Neural progenitor cell (in vitro differentiated cells): ENCODE measurements around the gene NCKAP5. TPM values are rescaled to one million over a fixed set of nuclear protein-coding genes. Genes with fewer than 3 reads are reported as not detected.
A peak's percentile ranks its signal among the peaks of the same experiment; 100 is the strongest.

ENCODE experiments used
- DNase-seq: peaks from one replicate; pipeline ENCODE4 v3.0.0-alpha.2; 2016; ENCODE audit warnings: low spot score
- H2AFZ ChIP-seq: fragments of 200-600 bp; sonication (generic); replicated peaks from 2 replicates; pipeline ENCODE4 v1.6.1; 2016; ENCODE audit warnings: antibody characterized with exemption
- H3F3A ChIP-seq: fragments of 200-600 bp; sonication (generic); 2 replicates; pipeline ENCODE4 v1.6.1; 2016; ENCODE audit warnings: antibody characterized with exemption, low read depth
- H3K27ac ChIP-seq: fragments of 200-600 bp; sonication (generic); 2 replicates; pipeline ENCODE4 v1.5.1; 2016; ENCODE audit warnings: mild to moderate bottlenecking
- H3K27me3 ChIP-seq: fragments of 200-600 bp; sonication (generic); 2 replicates; pipeline ENCODE4 v1.6.1; 2016; ENCODE audit warnings: mild to moderate bottlenecking, moderate library complexity
- H3K36me3 ChIP-seq: fragments of 200-600 bp; sonication (generic); 2 replicates; pipeline ENCODE4 v1.5.1; 2016
- H3K4me1 ChIP-seq: fragments of 200-600 bp; sonication (generic); 2 replicates; pipeline ENCODE4 v1.6.1; 2016; ENCODE audit warnings: mixed run types
- H3K4me2 ChIP-seq: fragments of 200-600 bp; sonication (generic); 2 replicates; pipeline ENCODE4 v1.6.1; 2016
- H3K4me3 ChIP-seq: fragments of 200-600 bp; sonication (generic); 2 replicates; pipeline ENCODE4 v1.5.1; 2016
- H3K79me2 ChIP-seq: fragments of 200-600 bp; sonication (generic); 2 replicates; pipeline ENCODE4 v1.6.1; 2016; ENCODE audit warnings: low read depth
- H3K9ac ChIP-seq: fragments of 200-600 bp; sonication (generic); 2 replicates; pipeline ENCODE4 v1.6.1; 2016
- H3K9me3 ChIP-seq: fragments of 200-600 bp; sonication (generic); 2 replicates; pipeline ENCODE4 v1.5.1; 2016; ENCODE audit warnings: low read depth
- H4K20me1 ChIP-seq: fragments of 200-600 bp; sonication (generic); 2 replicates; pipeline ENCODE4 v1.6.1; 2016; ENCODE audit warnings: low read depth
- H3K27ac Mint-ChIP-seq: 3 replicates; pipeline ENCODE4 v1.8.0; 2021; ENCODE audit warnings: mixed read lengths
- H3K27me3 Mint-ChIP-seq: 2 replicates; pipeline ENCODE4 v1.8.0; 2022; ENCODE audit warnings: low read depth, mild to moderate bottlenecking, inconsistent platforms, moderate library complexity, mixed read lengths; ENCODE audit not compliant: insufficient read depth
- H3K36me3 Mint-ChIP-seq: 3 replicates; pipeline ENCODE4 v1.8.0; 2021; ENCODE audit warnings: mixed read lengths
- H3K4me1 Mint-ChIP-seq: 3 replicates; pipeline ENCODE4 v1.8.0; 2021; ENCODE audit warnings: mixed read lengths
- H3K4me3 Mint-ChIP-seq: 3 replicates; pipeline ENCODE4 v1.8.0; 2021; ENCODE audit warnings: mild to moderate bottlenecking, moderate library complexity, mixed read lengths
- H3K9me3 Mint-ChIP-seq: 3 replicates; pipeline ENCODE4 v1.8.0; 2020; ENCODE audit warnings: mixed read lengths
- CTCF ChIP-seq: fragments of 200-600 bp; sonication (generic); IDR thresholded peaks from 2 replicates; pipeline ENCODE4 v1.5.1; 2017; ENCODE audit warnings: antibody characterized with exemption, mild to moderate bottlenecking
- EZH2 ChIP-seq: fragments of 200-600 bp; sonication (generic); IDR thresholded peaks from 2 replicates; pipeline ENCODE4 v1.6.1; 2017; ENCODE audit warnings: antibody characterized with exemption, mild to moderate bottlenecking, moderate library complexity
- EZH2phosphoT487 ChIP-seq: fragments of 200-600 bp; sonication (generic); IDR thresholded peaks from 2 replicates; pipeline ENCODE4 v1.6.1; 2017; ENCODE audit warnings: antibody characterized with exemption
- total RNA-seq: library from RNA; depleted of rRNA; stranded (reverse); fragments of >200 nt; gene quantifications from 2 replicates; pipeline ENCODE4 v1.2.3, GENCODE V29; 2015; ENCODE audit warnings: low replicate concordance

Gene NCKAP5
- total RNA-seq, 1 donor from 2014 or later, result 0.47 TPM

DNA sequence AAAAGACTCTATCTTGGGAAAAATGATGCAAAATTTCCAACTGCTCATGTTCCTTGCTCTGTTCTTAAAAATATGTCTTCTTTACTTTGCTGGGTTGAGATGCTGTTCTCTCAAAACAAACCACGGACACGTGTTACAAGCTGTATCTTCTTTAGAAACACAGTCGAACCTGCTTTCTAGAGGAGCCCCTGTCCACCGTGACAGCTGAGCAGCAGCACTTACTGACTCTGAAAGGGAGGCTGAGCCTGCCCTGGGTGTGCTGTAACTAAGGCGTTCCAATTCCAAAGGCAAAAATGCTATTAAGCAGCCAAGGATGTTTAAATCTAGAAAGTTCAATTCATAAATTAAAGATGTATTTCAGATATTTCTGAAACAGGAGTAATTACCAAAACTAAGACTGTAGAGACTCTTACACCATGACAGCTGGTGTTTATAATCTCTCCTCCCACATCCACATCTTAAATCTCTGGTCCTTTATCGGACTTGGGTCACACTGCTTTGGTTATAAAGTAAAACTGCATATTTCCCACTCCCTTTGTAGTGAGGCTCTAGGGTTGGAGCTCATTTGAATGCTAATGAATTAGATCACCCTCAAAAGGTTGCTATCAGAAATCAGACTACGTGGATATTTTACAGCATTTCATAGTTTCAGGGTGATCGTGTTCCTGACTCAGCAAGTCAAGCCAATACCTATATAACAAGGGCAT is 617.1 kb downstream of the NCKAP5 start:
- Mint-ChIP-seq H3K4me1 (peaks cover 43% of the 10 kb centered on the region), H3K9me3 (no peaks in the 10 kb centered on the region), H3K27ac (no peak overlapping the region), H3K27me3 (peaks cover 4% of the 10 kb centered on the region), H3K36me3 (no peaks in the 10 kb centered on the region), H3K4me3 (no peak overlapping the region)
- Histone ChIP-seq H3F3A (no peaks in the 10 kb centered on the region), H3K27ac (no peak overlapping the region), H3K27me3 (no peaks in the 10 kb centered on the region), H3K4me2 (no peak overlapping the region), H3K9me3 (no peaks in the 10 kb centered on the region), H3K79me2 (no peaks in the 10 kb centered on the region), H2AFZ (no peak overlapping the region), H3K9ac (no peak overlapping the region), H3K4me3 (no peak overlapping the region), H3K4me1 (no peaks in the 10 kb centered on the region), H4K20me1 (no peaks in the 10 kb centered on the region), H3K36me3 (no peaks in the 10 kb centered on the region)
- no peak for TF ChIP-seq EZH2
- peak; percentile 17 for DNase-seq

DNA sequence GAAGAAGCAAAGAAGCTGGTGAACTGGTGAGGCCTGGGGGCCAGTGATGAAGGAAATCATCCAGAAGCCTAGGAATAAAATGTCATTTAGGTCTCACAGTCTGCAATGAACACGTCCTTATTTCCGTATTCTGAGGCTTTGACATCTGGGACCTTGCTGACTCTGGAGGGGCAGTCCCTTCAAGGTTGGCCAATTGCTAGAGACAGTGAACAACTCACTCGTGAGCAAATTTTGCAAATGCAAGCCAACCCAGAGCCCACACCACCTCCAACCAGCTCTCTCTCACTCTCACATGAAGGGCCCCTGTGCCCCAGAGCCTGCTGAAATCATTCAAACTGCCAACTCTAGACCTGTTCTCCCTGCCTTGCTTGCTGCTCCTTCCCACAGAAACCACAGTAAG is 619.2 kb downstream of the NCKAP5 start:
- H4K20me1 ChIP-seq, result no peaks in the 10 kb centered on the region
- no peaks in the 10 kb centered on the region for H3F3A ChIP-seq
- Mint-ChIP-seq H3K27ac (no peak overlapping the region), H3K27me3 (peaks cover 2% of the 10 kb centered on the region), H3K9me3 (no peaks in the 10 kb centered on the region), H3K36me3 (no peaks in the 10 kb centered on the region), H3K4me1 (peaks cover 43% of the 10 kb centered on the region), H3K4me3 (no peak overlapping the region)
- H3K9me3 ChIP-seq, result no peaks in the 10 kb centered on the region
- H3K27ac ChIP-seq, result no peak overlapping the region
- no peak overlapping the region for H3K4me3 ChIP-seq
- H3K4me2 ChIP-seq, result no peak overlapping the region
- no peaks in the 10 kb centered on the region for H3K79me2 ChIP-seq
- H3K4me1 ChIP-seq, result no peaks in the 10 kb centered on the region
- no peak overlapping the region for H2AFZ ChIP-seq
- H3K9ac ChIP-seq, result no peak overlapping the region
- no peaks in the 10 kb centered on the region for H3K36me3 ChIP-seq
- TF ChIP-seq EZH2phosphoT487 (no peak), CTCF (no peak), EZH2 (no peak)
- DNase-seq, result no peak
- no peaks in the 10 kb centered on the region for H3K27me3 ChIP-seq

- Histone ChIP-seq H3K4me2 (no peak overlapping the region), H2AFZ (peak overlapping the region; percentile 69), H4K20me1 (no peaks in the 10 kb centered on the region), H3K4me3 (no peak overlapping the region), H3K27me3 (no peaks in the 10 kb centered on the region), H3K9me3 (no peaks in the 10 kb centered on the region), H3F3A (no peaks in the 10 kb centered on the region), H3K27ac (no peak overlapping the region), H3K36me3 (no peaks in the 10 kb centered on the region), H3K79me2 (no peaks in the 10 kb centered on the region), H3K9ac (no peak overlapping the region), H3K4me1 (no peaks in the 10 kb centered on the region)
- DNase-seq, result no peak
- no peaks in the 10 kb centered on the region for H3K36me3 Mint-ChIP-seq
- no peak overlapping the region for H3K4me3 Mint-ChIP-seq
- peaks cover 43% of the 10 kb centered on the region for H3K4me1 Mint-ChIP-seq
- TF ChIP-seq EZH2 (no peak), CTCF (no peak), EZH2phosphoT487 (no peak)
- no peaks in the 10 kb centered on the region for H3K9me3 Mint-ChIP-seq
- peaks cover 2% of the 10 kb centered on the region for H3K27me3 Mint-ChIP-seq
- H3K27ac Mint-ChIP-seq, result peak overlapping the region; percentile 82
Observed at GRCh38 chr2:132948211-132948610, 620.1 kb downstream of the NCKAP5 start.

GRCh38 chr2:132943829-132944228 is 624.4 kb downstream of the NCKAP5 start:
- Mint-ChIP-seq H3K27me3 (no peaks in the 10 kb centered on the region), H3K9me3 (no peaks in the 10 kb centered on the region), H3K4me3 (no peak overlapping the region), H3K36me3 (no peaks in the 10 kb centered on the region), H3K4me1 (peaks cover 14% of the 10 kb centered on the region), H3K27ac (no peak overlapping the region)
- H3K4me1 ChIP-seq, result no peaks in the 10 kb centered on the region
- TF ChIP-seq EZH2phosphoT487, result no peak
- TF ChIP-seq EZH2, result no peak
- no peak for TF ChIP-seq CTCF
- DNase-seq, result no peak
- no peaks in the 10 kb centered on the region for H3F3A ChIP-seq
- no peaks in the 10 kb centered on the region for H3K27me3 ChIP-seq
- H3K4me2 ChIP-seq, result no peak overlapping the region
- H3K9ac ChIP-seq, result no peak overlapping the region
- H2AFZ ChIP-seq, result no peak overlapping the region
- H3K79me2 ChIP-seq, result no peaks in the 10 kb centered on the region
- H4K20me1 ChIP-seq, result no peaks in the 10 kb centered on the region
- H3K36me3 ChIP-seq, result no peaks in the 10 kb centered on the region
- H3K4me3 ChIP-seq, result no peak overlapping the region
- H3K9me3 ChIP-seq, result no peaks in the 10 kb centered on the region
- no peak overlapping the region for H3K27ac ChIP-seq
